ENCODE results near the gene SUCLG2. TPM values are rescaled to one million over a fixed set of nuclear protein-coding genes. Genes with fewer than 3 reads are reported as not detected.

The SUCLG2 gene
- total and polyA plus RNA-seq, 7 donors: 63.1 to 289 (median 70.9) TPM

DNA sequence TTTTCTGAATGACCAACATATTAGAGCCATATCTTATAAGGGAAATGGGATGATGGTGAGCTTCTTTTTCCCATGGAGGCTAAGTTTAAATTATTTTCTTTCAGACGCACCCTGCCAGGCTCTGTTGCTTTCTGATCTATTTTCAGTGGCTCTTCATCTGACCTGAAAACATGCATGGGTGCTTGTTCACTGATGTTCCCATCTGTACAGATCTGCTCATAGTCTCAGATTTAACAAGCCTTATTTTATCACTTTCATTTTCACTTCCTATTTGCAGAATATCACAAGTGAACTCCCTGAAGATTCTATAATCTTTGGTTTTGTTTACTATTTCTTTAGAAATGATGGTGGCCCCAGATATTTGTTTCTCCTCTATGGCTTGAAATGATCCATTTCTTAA, 31.1 kb upstream of the SUCLG2 start:
- H3K27me3 ChIP-seq: no peaks in the 10 kb centered on the region
- 33 to 58% methylated on average over 1 of the region's 1 CpG for WGBS, 2 donors
- no peaks in the 10 kb centered on the region for H3K36me3 ChIP-seq
- no peak for DNase-seq
- intact Hi-C loops (cut with DNase I): no loop called here
- TF ChIP-seq POLR2AphosphoS5 (IDR thresholded peaks at IDR 0.05) (no peak), EP300 (IDR thresholded peaks at IDR 0.05) (no peak), POLR2A (IDR thresholded peaks at IDR 0.05) (no peak)
- TF ChIP-seq, protein P1, sequence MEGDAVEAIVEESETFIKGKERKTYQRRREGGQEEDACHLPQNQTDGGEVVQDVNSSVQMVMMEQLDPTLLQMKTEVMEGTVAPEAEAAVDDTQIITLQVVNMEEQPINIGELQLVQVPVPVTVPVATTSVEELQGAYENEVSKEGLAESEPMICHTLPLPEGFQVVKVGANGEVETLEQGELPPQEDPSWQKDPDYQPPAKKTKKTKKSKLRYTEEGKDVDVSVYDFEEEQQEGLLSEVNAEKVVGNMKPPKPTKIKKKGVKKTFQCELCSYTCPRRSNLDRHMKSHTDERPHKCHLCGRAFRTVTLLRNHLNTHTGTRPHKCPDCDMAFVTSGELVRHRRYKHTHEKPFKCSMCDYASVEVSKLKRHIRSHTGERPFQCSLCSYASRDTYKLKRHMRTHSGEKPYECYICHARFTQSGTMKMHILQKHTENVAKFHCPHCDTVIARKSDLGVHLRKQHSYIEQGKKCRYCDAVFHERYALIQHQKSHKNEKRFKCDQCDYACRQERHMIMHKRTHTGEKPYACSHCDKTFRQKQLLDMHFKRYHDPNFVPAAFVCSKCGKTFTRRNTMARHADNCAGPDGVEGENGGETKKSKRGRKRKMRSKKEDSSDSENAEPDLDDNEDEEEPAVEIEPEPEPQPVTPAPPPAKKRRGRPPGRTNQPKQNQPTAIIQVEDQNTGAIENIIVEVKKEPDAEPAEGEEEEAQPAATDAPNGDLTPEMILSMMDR (IDR thresholded peaks at IDR 0.05): no peak
- H3K27ac ChIP-seq: no peak overlapping the region
- H3K4me1 ChIP-seq: no peaks in the 10 kb centered on the region
- no peaks in the 10 kb centered on the region for H3K9me3 ChIP-seq
- H3K4me3 ChIP-seq: no peak overlapping the region

DNA sequence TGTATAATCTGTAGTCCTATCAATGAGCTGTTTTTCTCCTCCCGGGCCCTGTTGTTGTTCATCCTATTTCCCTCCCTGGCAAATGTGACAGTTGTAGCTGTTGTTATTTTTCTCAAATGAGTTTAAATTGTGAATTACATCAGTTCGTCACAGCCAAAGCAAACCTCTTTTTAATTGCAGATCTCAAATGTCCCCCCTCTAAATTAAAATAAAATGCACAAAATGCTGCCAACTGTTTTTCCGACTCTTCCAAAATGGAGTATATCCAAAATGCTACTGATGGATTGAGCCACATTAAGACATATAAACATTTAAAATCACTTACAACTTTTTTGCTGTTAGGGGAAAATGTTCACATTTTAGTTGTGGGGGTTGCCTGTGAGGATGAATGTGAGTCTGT, 29.8 kb upstream of the SUCLG2 start:
- TF ChIP-seq, protein P1 (IDR thresholded peaks at IDR 0.05): no peak
- TF ChIP-seq EP300 (IDR thresholded peaks at IDR 0.05) (no peak), POLR2A (IDR thresholded peaks at IDR 0.05) (no peak), POLR2AphosphoS5 (IDR thresholded peaks at IDR 0.05) (no peak)
- no peak overlapping the region for H3K4me3 ChIP-seq
- H3K27ac ChIP-seq: no peak overlapping the region
- DNase-seq: no peak
- H3K27me3 ChIP-seq: no peaks in the 10 kb centered on the region
- WGBS, 2 donors: 89 to 95% methylated on average over 3 of the region's 3 CpGs
- H3K36me3 ChIP-seq: no peaks in the 10 kb centered on the region
- intact Hi-C loops (cut with DNase I): no loop called here
- H3K9me3 ChIP-seq: no peaks in the 10 kb centered on the region
- H3K4me1 ChIP-seq: no peaks in the 10 kb centered on the region

GRCh38 chr3:67683522-67683921, 29.1 kb upstream of the SUCLG2 start:
- TF ChIP-seq EP300 (IDR thresholded peaks at IDR 0.05) (no peak), POLR2A (IDR thresholded peaks at IDR 0.05) (no peak)
- TF ChIP-seq, protein P1 (IDR thresholded peaks at IDR 0.05): no peak
- Histone ChIP-seq H3K27ac (no peak overlapping the region), H3K27me3 (no peaks in the 10 kb centered on the region), H3K4me3 (no peak overlapping the region), H3K4me1 (no peaks in the 10 kb centered on the region), H3K36me3 (no peaks in the 10 kb centered on the region), H3K9me3 (no peaks in the 10 kb centered on the region)
- DNase-seq: no peak
- intact Hi-C loops (cut with DNase I): no loop called here

DNA sequence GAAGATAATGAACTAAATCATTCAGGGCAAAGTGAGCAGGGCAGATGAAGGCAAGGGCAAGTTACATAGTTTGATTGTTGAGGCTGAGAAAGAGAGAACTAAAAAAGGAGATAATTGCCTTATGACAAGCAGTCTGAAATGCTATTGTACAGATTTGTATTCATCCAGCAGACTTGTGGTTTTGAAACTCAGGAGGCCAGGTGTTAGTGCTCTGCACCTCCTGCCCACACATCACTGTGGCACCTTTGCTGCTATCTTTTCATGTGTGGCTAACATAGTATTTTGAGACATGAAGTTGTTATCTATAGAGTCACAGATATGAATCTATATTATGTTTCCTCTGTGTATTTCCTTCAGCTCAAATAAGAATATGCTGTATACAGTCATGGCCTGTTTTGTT, 24.3 kb upstream of the SUCLG2 start:
- DNase-seq: no peak
- no peaks in the 10 kb centered on the region for H3K9me3 ChIP-seq
- intact Hi-C loops (cut with DNase I): no loop called here

GRCh38 chr3:67674055-67674454, 19.6 kb upstream of the SUCLG2 start:
- Histone ChIP-seq H3K36me3 (no peaks in the 10 kb centered on the region), H3K27me3 (no peaks in the 10 kb centered on the region), H3K4me1 (no peaks in the 10 kb centered on the region), H3K27ac (no peak overlapping the region), H3K9me3 (no peaks in the 10 kb centered on the region), H3K4me3 (no peak overlapping the region)
- WGBS, 2 donors: 47 to 66% methylated on average over 4 of the region's 4 CpGs
- intact Hi-C loops (cut with DNase I): no loop called here
- no peak for DNase-seq
- TF ChIP-seq POLR2A (IDR thresholded peaks at IDR 0.05) (no peak), POLR2AphosphoS5 (IDR thresholded peaks at IDR 0.05) (no peak), EP300 (IDR thresholded peaks at IDR 0.05) (no peak)
- TF ChIP-seq, protein P1 (IDR thresholded peaks at IDR 0.05): no peak

More for the DNA sequence above, 24.3 kb upstream of the SUCLG2 start:
- Histone ChIP-seq H3K27me3 (no peaks in the 10 kb centered on the region), H3K4me1 (no peaks in the 10 kb centered on the region), H3K27ac (no peak overlapping the region), H3K4me3 (no peak overlapping the region), H3K36me3 (no peaks in the 10 kb centered on the region)
- TF ChIP-seq POLR2A (IDR thresholded peaks at IDR 0.05): no peak
